HG02884 (cell line): ENCODE data around the gene BCAP29.
"Not testable (repeated sequence)": the region's sequence is repeated elsewhere in the genome, so short reads cannot be mapped to it uniquely, and the experiment has no call there.

Experiments
- ATAC-seq: cut with Tn5 transposase; IDR thresholded peaks from one replicate; pipeline ENCODE4 v1.9.1; 2021; ENCODE audit warnings: mild to moderate bottlenecking, moderate library complexity; ENCODE audit not compliant: unreplicated experiment

The BCAP29 gene

DNA sequence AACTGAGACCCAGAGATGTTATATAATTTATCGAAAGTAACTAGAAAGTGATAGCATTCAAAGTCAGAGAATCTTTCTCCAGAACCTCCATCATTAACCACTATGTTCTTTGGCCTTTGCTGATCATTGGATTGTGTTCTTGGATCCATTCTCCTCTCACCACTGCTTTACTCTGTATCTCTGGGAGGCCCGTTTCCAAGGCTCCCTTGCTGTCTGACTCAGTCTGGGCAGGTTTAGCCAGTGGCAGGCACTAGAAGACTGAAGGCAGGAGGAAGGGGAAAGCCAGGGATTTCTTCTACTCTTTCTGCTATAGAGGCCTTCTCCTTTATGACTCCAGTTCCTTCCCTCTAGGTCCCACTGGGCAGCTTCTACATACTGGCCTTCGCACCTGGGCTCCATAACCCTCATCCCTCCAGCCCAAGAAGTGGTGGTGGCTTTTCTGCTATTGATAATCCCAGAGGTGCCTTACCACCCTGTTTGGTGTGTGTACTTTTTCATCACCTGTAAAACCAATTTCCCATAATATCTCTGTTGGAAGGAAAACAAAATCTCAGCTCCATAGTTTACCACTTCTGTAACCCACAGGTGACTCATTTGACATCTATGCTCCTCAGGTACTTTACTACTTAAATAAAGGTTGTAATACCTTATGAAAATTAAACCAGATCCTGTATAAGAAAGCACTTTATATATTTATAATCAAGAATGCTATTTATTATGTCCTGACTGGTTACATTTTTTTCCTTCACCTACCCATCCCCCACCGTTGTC lies 36.0 kb downstream of the BCAP29 start:
- ATAC-seq: no peak

GRCh38 chr7:107622429-107622828 lies 42.4 kb downstream of the BCAP29 start:
- no peak for ATAC-seq

DNA sequence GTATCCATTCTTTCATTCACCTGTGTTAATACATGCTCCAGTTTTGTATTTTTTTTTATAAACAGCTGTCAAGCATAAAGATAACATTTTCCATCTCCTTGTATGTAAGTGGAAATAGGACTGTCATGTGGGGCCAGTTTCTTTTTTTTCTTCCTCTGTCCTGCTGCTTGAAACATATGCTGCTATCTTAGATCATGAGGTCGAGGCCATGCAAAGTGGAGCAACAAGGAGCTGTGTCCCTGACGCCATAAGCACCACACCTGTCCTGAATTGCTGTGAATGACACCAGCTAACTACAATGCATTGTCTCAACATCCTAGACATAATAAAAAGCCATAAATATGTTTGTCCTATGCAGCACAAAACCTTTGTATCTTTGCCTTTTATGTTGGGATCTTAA lies 42.8 kb downstream of the BCAP29 start:
- no peak for ATAC-seq

DNA sequence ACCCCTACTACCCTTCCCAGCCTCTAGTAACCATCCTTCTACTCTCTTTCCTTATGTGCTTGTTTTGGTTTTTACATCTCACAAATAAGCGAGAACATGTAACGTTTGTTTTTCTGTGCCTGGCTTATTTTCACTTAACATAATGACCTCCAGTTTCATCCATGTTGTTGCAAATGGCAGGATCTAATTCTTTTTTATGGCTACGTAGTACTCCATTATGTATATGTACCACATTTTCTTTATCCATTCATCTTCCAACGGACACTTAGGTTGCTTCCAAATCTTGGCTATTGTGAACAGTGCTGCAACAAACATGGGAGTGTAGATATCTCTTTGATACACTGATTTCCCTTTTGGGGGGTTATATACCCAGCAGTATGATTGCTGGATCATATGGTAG lies 47.0 kb downstream of the BCAP29 start:
- no peak for ATAC-seq

- ATAC-seq: no peak
These were observed 48.5 kb downstream of the BCAP29 start for GRCh38 chr7:107628461-107629064.

DNA sequence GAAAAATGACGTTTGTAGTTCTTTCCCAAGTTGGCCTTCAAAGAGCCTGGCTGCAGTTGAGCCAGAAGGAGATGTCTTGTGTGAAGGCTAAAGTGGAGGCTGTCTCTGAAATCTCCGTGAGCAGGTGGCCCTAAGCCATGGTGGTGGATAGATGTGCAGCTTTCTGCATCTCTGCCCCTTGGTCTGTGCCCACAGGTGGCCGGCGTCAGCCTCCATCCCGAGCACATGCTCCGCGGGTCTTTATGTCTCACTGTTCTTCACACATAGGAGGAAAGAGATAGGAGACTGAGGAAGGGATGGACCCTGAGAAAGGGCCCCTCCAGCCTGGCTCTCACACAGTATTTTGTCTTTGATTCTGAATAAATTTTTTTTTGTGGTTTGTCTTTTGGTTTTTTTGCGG lies 50.3 kb downstream of the BCAP29 start:
- no peak for ATAC-seq

DNA sequence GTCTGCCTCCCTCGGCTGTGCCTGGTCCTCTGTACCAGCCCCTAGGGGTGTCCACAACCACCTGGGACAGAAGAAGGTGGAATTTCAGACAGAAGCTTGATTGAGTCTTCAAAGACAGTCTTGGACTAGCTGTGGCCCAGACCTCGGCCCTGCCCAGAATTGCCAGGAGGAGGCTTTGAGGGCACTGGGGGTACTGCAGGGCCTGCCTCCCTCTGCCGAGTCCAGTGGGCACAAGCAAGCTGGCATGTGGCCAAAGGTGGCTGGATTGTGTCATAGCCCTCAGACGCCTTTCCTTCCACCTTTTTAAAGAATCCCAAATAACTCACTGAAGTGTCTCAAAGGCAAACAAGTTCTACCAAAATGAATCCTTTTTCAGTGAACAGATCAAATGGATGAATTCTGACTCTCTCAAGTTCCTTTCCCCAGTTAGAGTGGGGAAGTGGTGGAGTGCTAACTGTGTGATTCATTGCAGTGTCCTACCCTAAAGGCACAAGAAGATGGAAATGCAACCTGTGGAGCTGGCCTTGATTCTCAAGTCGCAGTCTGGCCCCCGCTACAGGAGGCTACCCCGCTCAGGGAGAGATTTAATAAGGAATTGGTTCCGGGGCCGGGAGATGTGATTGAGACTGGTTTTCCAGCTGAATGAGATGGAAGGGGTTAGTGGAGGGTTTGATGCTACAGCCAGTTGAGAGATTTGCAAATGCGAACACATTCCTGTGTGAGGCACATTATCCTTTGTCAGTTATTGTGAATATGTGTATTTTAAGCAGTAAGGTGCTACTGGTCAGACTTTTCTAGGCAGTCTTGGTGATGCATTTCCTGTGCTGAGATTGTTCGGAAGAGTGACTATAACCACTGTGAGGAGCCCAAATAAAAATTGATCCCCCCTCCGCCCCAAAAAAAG lies 51.8 kb downstream of the BCAP29 start:
- no peak for ATAC-seq

DNA sequence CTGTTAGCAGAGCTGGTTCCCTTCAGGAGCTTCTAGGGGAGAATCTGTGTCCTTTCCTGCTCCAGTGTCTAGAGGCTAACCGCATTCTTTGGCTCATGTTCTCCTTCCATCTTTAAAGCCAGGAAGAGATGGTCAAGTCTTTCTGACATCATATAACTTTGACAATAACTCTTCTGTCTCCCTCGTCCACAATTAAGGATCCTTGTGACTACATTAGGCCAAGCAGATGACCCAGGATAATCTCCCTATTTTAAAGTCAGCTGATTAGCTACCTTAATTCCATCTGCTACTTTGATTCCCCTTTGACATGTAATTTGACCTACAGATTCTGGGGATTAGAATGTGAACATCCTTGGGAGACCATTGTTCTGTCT lies 52.4 kb downstream of the BCAP29 start:
- no peak for ATAC-seq

DNA sequence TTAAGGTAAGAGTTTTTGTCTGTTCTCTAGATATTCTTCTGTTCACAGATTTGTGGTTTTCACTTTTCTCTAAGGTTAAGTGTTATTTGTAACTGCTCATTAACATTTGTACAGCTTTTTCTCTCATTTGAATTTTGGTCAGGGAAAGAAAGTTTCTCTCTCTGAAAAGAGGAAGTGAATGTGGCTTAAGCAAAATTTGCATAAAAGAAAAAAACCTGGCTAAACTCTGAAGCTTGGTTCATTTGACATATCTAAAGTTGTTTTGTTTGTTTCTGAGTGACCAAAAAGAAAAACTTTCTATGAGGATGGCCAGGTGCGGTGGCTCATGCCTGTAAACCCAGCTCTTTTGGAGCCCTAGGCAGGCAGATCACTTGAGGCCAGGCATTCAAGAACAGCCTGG lies 58.5 kb downstream of the BCAP29 start:
- peak; percentile 95 for ATAC-seq

DNA sequence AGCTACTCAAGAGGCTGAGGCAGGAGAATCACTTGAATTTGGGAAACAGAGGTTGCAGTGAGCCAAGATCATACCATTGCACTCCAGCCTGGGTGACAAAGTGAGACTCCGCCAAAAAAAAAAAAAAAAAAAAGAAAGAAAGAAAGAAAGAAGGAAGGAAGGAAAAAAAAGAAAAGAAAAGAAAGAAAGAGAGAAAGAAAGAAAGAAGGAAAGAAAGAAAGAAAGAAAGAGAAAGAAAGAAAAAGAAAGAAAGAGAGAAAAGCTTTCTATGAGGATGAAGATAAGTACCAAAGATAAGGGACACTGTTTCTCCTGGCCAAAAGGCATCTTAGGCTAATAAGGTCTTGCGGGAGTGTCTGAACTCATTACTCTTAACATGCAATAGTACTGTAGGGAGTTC lies 59.0 kb downstream of the BCAP29 start:
- ATAC-seq: not testable (repeated sequence)

GRCh38 chr7:107641676-107642075 lies 61.6 kb downstream of the BCAP29 start:
- ATAC-seq: no peak

DNA sequence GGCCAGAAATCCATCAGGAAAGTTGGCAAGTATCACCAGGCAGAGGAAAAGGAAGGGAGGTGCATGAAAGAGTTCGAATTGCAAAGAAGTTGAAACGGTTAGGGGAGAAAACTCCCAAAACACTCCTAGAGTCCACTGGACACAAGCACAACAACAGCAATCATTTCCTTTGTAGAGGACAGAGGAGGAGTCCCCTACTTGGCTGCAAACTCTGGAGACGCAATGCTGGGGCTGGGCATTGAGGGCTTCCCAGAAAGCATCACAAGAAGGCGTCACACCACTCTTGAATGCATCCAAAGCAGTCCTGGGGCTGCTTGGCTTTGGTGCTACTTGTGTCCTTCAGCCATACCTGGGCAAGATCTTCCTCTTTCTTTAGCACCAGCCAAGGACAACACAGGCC lies 62.5 kb downstream of the BCAP29 start:
- ATAC-seq: no peak

DNA sequence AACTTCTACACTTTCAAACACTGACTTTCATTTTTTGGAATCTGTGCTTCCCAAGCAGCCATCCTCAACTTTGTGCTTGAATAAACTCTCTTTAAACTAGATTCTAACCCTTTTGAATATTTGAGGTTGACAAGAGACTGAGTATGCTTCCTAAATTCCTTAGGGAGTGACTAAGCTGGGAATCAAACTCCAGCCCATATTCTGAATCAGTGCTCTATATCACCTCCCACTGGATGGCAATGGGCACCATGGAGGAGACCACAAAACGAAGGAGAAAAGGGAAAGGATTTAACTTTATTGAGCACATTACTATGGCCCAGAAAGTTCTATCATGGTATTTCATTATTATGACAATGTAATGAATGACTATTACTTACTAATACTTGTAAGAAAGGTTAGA lies 63.4 kb downstream of the BCAP29 start:
- ATAC-seq: no peak

DNA sequence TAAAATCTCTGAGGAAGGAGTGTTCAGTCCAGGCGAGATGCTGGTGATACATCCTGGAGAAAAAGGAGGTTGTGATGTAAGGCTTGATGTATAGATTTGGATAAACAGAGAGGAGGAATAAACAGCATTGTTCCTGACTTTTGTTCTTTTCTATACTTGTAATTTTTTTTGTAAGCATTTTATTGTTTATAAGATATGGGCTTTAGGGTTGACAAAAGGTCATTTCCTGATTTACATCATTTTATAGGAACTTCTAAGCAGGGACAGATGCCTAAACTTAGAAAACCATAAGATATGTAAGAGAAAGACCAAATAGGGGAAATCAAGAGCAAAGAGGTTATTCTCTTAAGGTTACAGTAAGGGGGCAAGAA lies 63.9 kb downstream of the BCAP29 start:
- no peak for ATAC-seq

GRCh38 chr7:107644309-107644974 lies 64.4 kb downstream of the BCAP29 start:
- no peak for ATAC-seq

GRCh38 chr7:107652642-107653041 lies 72.6 kb downstream of the BCAP29 start:
- ATAC-seq: no peak

DNA sequence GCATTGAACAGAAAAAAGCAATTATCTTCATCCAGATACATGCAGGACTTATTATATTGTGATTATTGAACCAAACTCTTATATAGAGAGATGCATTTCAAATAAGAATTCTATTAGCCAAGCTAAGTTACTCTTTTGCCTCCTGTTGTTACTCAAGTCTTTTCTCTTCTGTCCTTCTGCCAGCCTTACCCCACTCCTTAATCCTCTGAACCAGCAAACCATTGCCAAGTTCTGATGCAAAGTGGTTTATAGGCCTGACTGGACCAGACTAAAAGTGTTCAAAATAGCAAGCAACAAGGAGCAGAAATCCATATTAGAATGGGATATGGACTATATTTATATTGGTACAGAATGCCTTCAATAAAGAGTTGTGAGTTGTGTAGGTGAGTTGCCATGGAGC lies 78.4 kb downstream of the BCAP29 start:
- no peak for ATAC-seq

DNA sequence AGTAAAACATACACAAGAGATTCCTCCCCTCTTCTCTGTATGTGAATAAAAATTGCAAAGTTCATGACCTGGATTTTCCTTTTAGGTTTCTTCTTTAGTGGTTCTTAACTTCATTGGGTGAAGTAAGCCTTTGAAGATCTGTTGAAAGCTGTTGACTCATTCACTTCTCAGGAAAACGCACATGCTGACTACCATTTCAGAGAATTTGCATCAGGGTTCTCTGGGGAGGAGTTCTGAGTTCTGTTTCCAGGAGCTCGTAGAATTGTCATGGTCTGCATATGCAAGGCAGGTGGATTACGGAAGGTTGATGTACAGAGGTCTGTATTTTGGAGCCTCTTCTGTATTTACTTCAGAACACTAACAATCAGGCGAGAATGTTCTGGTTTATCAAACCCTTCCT lies 79.6 kb downstream of the BCAP29 start:
- ATAC-seq: no peak

- ATAC-seq: peak; percentile 58
These were observed 80.5 kb downstream of the BCAP29 start, which contains the start of gene SLC26A4 for GRCh38 chr7:107660381-107661080. Gene SLC26A4, plus strand, starts transcription at chr7:107660828. Its CDS starts 814 bp downstream, at chr7:107661642.

DNA sequence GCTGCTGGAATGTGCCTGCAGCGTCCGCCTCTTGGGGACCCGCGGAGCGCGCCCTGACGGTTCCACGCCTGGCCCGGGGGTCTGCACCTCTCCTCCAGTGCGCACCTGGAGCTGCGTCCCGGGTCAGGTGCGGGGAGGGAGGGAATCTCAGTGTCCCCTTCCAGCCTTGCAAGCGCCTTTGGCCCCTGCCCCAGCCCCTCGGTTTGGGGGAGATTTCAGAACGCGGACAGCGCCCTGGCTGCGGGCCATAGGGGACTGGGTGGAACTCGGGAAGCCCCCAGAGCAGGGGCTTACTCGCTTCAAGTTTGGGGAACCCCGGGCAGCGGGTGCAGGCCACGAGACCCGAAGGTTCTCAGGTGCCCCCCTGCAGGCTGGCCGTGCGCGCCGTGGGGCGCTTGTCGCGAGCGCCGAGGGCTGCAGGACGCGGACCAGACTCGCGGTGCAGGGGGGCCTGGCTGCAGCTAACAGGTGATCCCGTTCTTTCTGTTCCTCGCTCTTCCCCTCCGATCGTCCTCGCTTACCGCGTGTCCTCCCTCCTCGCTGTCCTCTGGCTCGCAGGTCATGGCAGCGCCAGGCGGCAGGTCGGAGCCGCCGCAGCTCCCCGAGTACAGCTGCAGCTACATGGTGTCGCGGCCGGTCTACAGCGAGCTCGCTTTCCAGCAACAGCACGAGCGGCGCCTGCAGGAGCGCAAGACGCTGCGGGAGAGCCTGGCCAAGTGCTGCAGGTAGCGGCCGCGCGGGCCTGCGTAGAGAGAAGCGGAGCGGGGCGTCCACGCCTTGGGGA lies 81.2 kb downstream of the BCAP29 start:
- no peak for ATAC-seq
